CD14-positive monocyte (primary cell): ENCODE measurements around the gene DCLK1. TPM values are rescaled to one million over a fixed set of nuclear protein-coding genes. Genes with fewer than 3 reads are reported as not detected.

Experiments used
- DNase-seq, 3 donors: peaks; one replicate each; pipeline ENCODE4 v3.0.0-alpha.2; 2011 to 2022
- H2AFZ ChIP-seq: 2 replicates; pipeline ENCODE4 v1.6.0; 2012; ENCODE audit warnings: mild to moderate bottlenecking, low read depth, low read length, inconsistent platforms; ENCODE audit not compliant: insufficient read depth, poor library complexity, severe bottlenecking
- H3K27ac ChIP-seq, 2 donors: 1 replicate in 1 of 2; 2 replicates in 1 of 2; pipeline ENCODE4 v1.5.1; 2012 to 2013; ENCODE audit warnings: low read length in 2 of 2, control low read depth in 1 of 2, inconsistent platforms in 1 of 2, low read depth in 1 of 2, mild to moderate bottlenecking in 1 of 2
- H3K27me3 ChIP-seq, 2 donors: one replicate each; pipeline versions ENCODE4 v1.6.0 to v1.6.1; 2011 to 2013; ENCODE audit warnings: low read length in 2 of 2; ENCODE audit not compliant: control insufficient read depth in 2 of 2, insufficient read depth in 2 of 2
- H3K36me3 ChIP-seq, 2 donors: replicated peaks in 1 of 2; 1 replicate in 1 of 2; 2 replicates in 1 of 2; pipeline versions ENCODE4 v1.5.1 to v1.6.1; 2012 to 2013; ENCODE audit warnings: low read length in 2 of 2, control low read depth in 1 of 2, inconsistent platforms in 1 of 2, mild to moderate bottlenecking in 1 of 2; ENCODE audit not compliant: insufficient read depth in 2 of 2, control insufficient read depth in 1 of 2
- H3K4me1 ChIP-seq, 2 donors: 1 replicate in 1 of 2; 2 replicates in 1 of 2; pipeline versions ENCODE4 v1.5.1 to v1.6.1; 2012 to 2013; ENCODE audit warnings: low read length in 2 of 2, control low read depth in 1 of 2, inconsistent platforms in 1 of 2, mild to moderate bottlenecking in 1 of 2, moderate library complexity in 1 of 2; ENCODE audit not compliant: insufficient read depth in 2 of 2, control insufficient read depth in 1 of 2
- H3K4me2 ChIP-seq: replicated peaks from 2 replicates; pipeline ENCODE3; 2012; ENCODE audit warnings: low read length, moderate library complexity, mild to moderate bottlenecking; ENCODE audit not compliant: poor library complexity, severe bottlenecking; ENCODE audit errors: extremely low read depth
- H3K4me3 ChIP-seq, 3 experiments: fragments of 200-600 bp in 1 of 3; sonication (generic) in 1 of 3; replicated peaks in 1 of 3; 1 replicate in 2 of 3; 2 replicates in 1 of 3; pipeline ENCODE4 v1.5.1; 2011 to 2013; ENCODE audit warnings: low read length in 3 of 3, mild to moderate bottlenecking in 3 of 3, control low read depth in 2 of 3, low read depth in 2 of 3, inconsistent platforms in 1 of 3, moderate library complexity in 1 of 3
- H3K79me2 ChIP-seq: 2 replicates; pipeline ENCODE4 v1.6.0; 2012; ENCODE audit warnings: mild to moderate bottlenecking, control low read depth, inconsistent platforms, low read length, moderate library complexity; ENCODE audit not compliant: insufficient read depth
- H3K9ac ChIP-seq: 2 replicates; pipeline ENCODE4 v1.6.0; 2017; ENCODE audit warnings: low read length, mild to moderate bottlenecking; ENCODE audit not compliant: insufficient read depth, poor library complexity, severe bottlenecking
- H3K9me3 ChIP-seq, 2 donors: replicated peaks in 1 of 2; 1 replicate in 1 of 2; 2 replicates in 1 of 2; pipeline versions ENCODE4 v1.5.1 to v1.6.1; 2012 to 2013; ENCODE audit warnings: low read length in 2 of 2, control low read depth in 1 of 2; ENCODE audit not compliant: control insufficient read depth in 1 of 2, insufficient read depth in 1 of 2
- H4K20me1 ChIP-seq: 2 replicates; pipeline ENCODE4 v1.6.0; 2012; ENCODE audit warnings: mild to moderate bottlenecking, low read length, control low read depth, moderate library complexity; ENCODE audit not compliant: insufficient read depth
- H3K27ac Mint-ChIP-seq, 7 donors: one replicate each; pipeline ENCODE4 v1.8.0; 2020; ENCODE audit warnings: mild to moderate bottlenecking in 7 of 7, mixed read lengths in 7 of 7, moderate library complexity in 6 of 7, inconsistent platforms in 2 of 7
- H3K27me3 Mint-ChIP-seq, 3 donors: one replicate each; pipeline ENCODE4 v1.8.0; 2021 to 2022; ENCODE audit warnings: low read depth in 3 of 3, mild to moderate bottlenecking in 3 of 3, mixed read lengths in 3 of 3, moderate library complexity in 3 of 3, inconsistent platforms in 1 of 3
- H3K36me3 Mint-ChIP-seq, 2 donors: one replicate each; pipeline ENCODE4 v1.8.0; 2020; ENCODE audit warnings: mixed read lengths in 2 of 2, inconsistent platforms in 1 of 2, mild to moderate bottlenecking in 1 of 2
- H3K4me1 Mint-ChIP-seq: one replicate; pipeline ENCODE4 v1.8.0; 2020; ENCODE audit warnings: mild to moderate bottlenecking, mixed read lengths
- H3K4me3 Mint-ChIP-seq, 2 donors: one replicate each; pipeline ENCODE4 v1.8.0; 2020; ENCODE audit warnings: mild to moderate bottlenecking in 2 of 2, mixed read lengths in 2 of 2, moderate library complexity in 1 of 2
- H3K9me3 Mint-ChIP-seq, 7 donors: one replicate each; pipeline ENCODE4 v1.8.0; 2020 to 2022; ENCODE audit warnings: mixed read lengths in 7 of 7, mild to moderate bottlenecking in 6 of 7, moderate library complexity in 6 of 7, inconsistent platforms in 2 of 7
- WGBS: methylation state at CpG from one replicate; pipeline ENCODE4 v1.1.5; 2013; ENCODE audit warnings: missing lambda C conversion rate; ENCODE audit not compliant: insufficient coverage; 5-methylcytosine and 5-hydroxymethylcytosine counted together
- intact Hi-C, 2 donors: fragments of 100-400 bp; cut with micrococcal nuclease; formaldehyde crosslinking; loops; one replicate each; pipeline versions ENCODE4 v1.15.0 to v1.15.1; 2023
- polyA plus RNA-seq, 3 donors: library from polyadenylated mRNA; depleted of rRNA in 1 of 3; unstranded in 2 of 3; stranded (reverse) in 1 of 3; fragments of 300-500 nt in 2 of 3; fragments of >200 nt in 1 of 3; fragmentation: Illumina TruSeq in 2 of 3; gene quantifications; 1 replicate in 2 of 3; 2 replicates in 1 of 3; pipeline ENCODE4 v1.2.3, GENCODE V29; 2012 to 2021
- TF ChIP-seq, protein P1 (sequence below): fragments of 200-600 bp; IDR thresholded peaks from one replicate; pipeline ENCODE4 v1.8.0; 2022; ENCODE audit warnings: antibody characterized with exemption, mild to moderate bottlenecking

DCLK1 gene
- polyA plus RNA-seq, 3 donors = not detected

DNA sequence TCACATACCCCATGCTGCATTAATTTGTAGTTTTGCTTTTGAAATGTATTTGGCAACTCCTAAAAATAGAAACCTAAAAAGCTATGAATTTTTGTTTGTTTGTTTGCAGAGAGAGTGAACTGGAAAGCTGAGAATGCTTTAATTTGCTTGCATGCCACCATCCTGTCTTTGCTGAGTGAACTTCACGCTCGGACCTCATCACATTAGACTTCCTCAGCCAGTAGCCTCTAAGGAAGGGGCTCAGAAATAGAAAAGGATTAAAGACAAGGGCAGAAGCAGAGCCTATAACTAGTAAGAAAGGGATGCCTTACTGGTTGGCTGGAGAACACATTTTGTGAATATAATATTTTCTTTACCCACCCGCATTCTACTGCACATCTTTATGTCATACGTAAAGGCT lies 275.1 kb downstream of the DCLK1 start:
- no peaks in the 10 kb centered on the region for H3K9me3 ChIP-seq
- H3K4me1 ChIP-seq = no peaks in the 10 kb centered on the region
- no peaks in the 10 kb centered on the region for H3K79me2 ChIP-seq
- Mint-ChIP-seq H3K27ac (no peak overlapping the region), H3K27me3 (peaks cover 6 to 15% (median 11%) of the 10 kb centered on the region in 3 donors), H3K4me1 (no peaks in the 10 kb centered on the region), H3K4me3 (no peak overlapping the region), H3K9me3 (peaks cover 2 to 15% (median 3%) of the 10 kb centered on the region in 7 donors), H3K36me3 (no peaks in the 10 kb centered on the region)
- peaks cover 0 to 9% of the 10 kb centered on the region in 2 donors for H3K27me3 ChIP-seq
- TF ChIP-seq, protein P1, sequence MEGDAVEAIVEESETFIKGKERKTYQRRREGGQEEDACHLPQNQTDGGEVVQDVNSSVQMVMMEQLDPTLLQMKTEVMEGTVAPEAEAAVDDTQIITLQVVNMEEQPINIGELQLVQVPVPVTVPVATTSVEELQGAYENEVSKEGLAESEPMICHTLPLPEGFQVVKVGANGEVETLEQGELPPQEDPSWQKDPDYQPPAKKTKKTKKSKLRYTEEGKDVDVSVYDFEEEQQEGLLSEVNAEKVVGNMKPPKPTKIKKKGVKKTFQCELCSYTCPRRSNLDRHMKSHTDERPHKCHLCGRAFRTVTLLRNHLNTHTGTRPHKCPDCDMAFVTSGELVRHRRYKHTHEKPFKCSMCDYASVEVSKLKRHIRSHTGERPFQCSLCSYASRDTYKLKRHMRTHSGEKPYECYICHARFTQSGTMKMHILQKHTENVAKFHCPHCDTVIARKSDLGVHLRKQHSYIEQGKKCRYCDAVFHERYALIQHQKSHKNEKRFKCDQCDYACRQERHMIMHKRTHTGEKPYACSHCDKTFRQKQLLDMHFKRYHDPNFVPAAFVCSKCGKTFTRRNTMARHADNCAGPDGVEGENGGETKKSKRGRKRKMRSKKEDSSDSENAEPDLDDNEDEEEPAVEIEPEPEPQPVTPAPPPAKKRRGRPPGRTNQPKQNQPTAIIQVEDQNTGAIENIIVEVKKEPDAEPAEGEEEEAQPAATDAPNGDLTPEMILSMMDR = no peak
- H3K4me3 ChIP-seq = no peak overlapping the region
- H3K27ac ChIP-seq = no peak overlapping the region
- H3K4me2 ChIP-seq = no peak overlapping the region
- no CpG with 5 or more reads among the region's 4 CpGs for WGBS
- intact Hi-C loops = no loop called here
- DNase-seq = no peak
- H3K9ac ChIP-seq = no peak overlapping the region
- no peaks in the 10 kb centered on the region for H4K20me1 ChIP-seq
- no peak overlapping the region for H2AFZ ChIP-seq
- H3K36me3 ChIP-seq = no peaks in the 10 kb centered on the region

DNA sequence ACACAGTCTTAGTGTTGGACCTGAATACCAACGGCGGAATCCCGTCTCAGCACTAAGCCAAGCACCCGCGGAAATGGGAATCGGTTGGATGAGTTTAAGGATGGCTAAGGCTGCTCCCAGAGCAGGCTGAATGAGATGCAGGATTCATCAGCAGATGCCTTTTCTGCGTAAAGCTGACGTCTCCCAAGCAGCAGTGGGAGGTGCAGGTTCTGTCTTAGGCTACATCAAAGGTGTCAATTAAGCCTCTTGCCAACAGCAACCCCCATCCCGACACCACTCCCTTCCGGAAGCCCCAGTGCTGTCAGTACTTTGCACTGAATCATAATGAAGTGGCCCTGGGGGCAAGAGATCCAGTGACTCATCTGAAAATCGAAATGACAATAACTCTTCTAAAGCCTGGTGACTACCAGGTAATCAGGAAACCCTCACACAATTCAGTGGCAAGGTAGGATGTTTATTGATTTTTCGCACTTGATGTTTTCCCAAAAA lies 275.6 kb downstream of the DCLK1 start:
- H3K9me3 ChIP-seq = no peaks in the 10 kb centered on the region
- no peak for DNase-seq
- intact Hi-C loops = no loop called here
- no peaks in the 10 kb centered on the region for H4K20me1 ChIP-seq
- H3K4me3 ChIP-seq = no peak overlapping the region
- no peaks in the 10 kb centered on the region for H3K79me2 ChIP-seq
- peaks cover 0 to 9% of the 10 kb centered on the region in 2 donors for H3K27me3 ChIP-seq
- 1% methylated on average over 8 of the region's 12 CpGs for WGBS
- no peak overlapping the region for H3K27ac ChIP-seq
- H3K9ac ChIP-seq = no peak overlapping the region
- no peaks in the 10 kb centered on the region for H3K36me3 ChIP-seq
- H3K36me3 Mint-ChIP-seq = no peaks in the 10 kb centered on the region
- peaks cover 7 to 15% (median 11%) of the 10 kb centered on the region in 3 donors for H3K27me3 Mint-ChIP-seq
- H3K9me3 Mint-ChIP-seq = peaks cover 2 to 10% (median 3%) of the 10 kb centered on the region in 7 donors
- H3K4me1 ChIP-seq = no peaks in the 10 kb centered on the region
- H3K27ac Mint-ChIP-seq = no peak overlapping the region
- TF ChIP-seq, protein P1 = no peak
- no peak overlapping the region for H3K4me3 Mint-ChIP-seq
- no peak overlapping the region for H2AFZ ChIP-seq
- H3K4me1 Mint-ChIP-seq = no peaks in the 10 kb centered on the region
- H3K4me2 ChIP-seq = no peak overlapping the region
